Measurements from ENCODE around the gene FAM199X.
"Not testable (repeated sequence)": the region's sequence is repeated elsewhere in the genome, so short reads cannot be mapped to it uniquely, and the experiment has no call there.

Gene FAM199X

GRCh38 chrX:104193485-104193884, 27.2 kb downstream of the FAM199X start:
- DNase-seq: no peak

GRCh38 chrX:104195013-104195412, 28.8 kb downstream of the FAM199X start:
- DNase-seq: no peak

- DNase-seq: peak in 1 of 2 donors; percentile 36
These were observed 29.3 kb downstream of the FAM199X start for GRCh38 chrX:104195489-104196084.

GRCh38 chrX:104205548-104205947, 39.3 kb downstream of the FAM199X start:
- no peak for DNase-seq

- no peak for DNase-seq
These were observed 44.9 kb downstream of the FAM199X start for GRCh38 chrX:104211187-104211586.

- not testable (repeated sequence) for DNase-seq
These were observed 63.8 kb downstream of the FAM199X start for GRCh38 chrX:104230060-104230459.

All from CD4-positive, alpha-beta T cell treated with Interleukin-1 beta for 1 hour (primary cell).